CD4-positive, alpha-beta memory T cell (primary cell): ENCODE results near the gene RASIP1. TPM values are rescaled to one million over a fixed set of nuclear protein-coding genes. Genes with fewer than 3 reads are reported as not detected.

Experiments
- CTCF ChIA-PET: fragments of 350-600 bp; sonication (Branson Sonifier 250); formaldehyde crosslinking; loops from one replicate; lab custom pipeline; 2021; ENCODE audit warnings: inconsistent platforms; ENCODE audit not compliant: partially characterized antibody; lab: Charles Lee
- POLR2A ChIA-PET: fragments of 350-600 bp; sonication (Branson Sonifier 250); formaldehyde crosslinking; loops from one replicate; lab custom pipeline; 2021; ENCODE audit not compliant: partially characterized antibody; lab: Charles Lee
- DNase-seq, 5 donors: peaks; one replicate each; pipeline versions ENCODE4 v3.0.0 to v3.0.0-alpha.2; 2020 to 2022; ENCODE audit warnings: mixed read lengths in 1 of 5
- H3K27ac ChIP-seq: one replicate; pipeline ENCODE4 v1.7.0; 2013; ENCODE audit warnings: low read depth, low read length
- H3K27me3 ChIP-seq: 2 replicates; pipeline ENCODE4 v1.7.0; 2013; ENCODE audit warnings: mild to moderate bottlenecking, low read length, moderate library complexity; ENCODE audit not compliant: insufficient read depth
- H3K36me3 ChIP-seq: 2 replicates; pipeline ENCODE4 v1.7.0; 2013; ENCODE audit warnings: mild to moderate bottlenecking, low read length, moderate library complexity; ENCODE audit not compliant: insufficient read depth
- H3K4me1 ChIP-seq: 2 replicates; pipeline ENCODE4 v1.7.0; 2013; ENCODE audit warnings: mild to moderate bottlenecking, low read length, moderate library complexity; ENCODE audit not compliant: insufficient read depth
- H3K4me3 ChIP-seq, 2 donors: one replicate each; pipeline ENCODE4 v1.7.0; 2013; ENCODE audit warnings: low read length in 2 of 2, mild to moderate bottlenecking in 1 of 2
- H3K9me3 ChIP-seq, 2 donors: one replicate each; pipeline ENCODE4 v1.7.0; 2013; ENCODE audit warnings: low read length in 2 of 2, control low read depth in 1 of 2; ENCODE audit not compliant: control insufficient read depth in 1 of 2
- H3K27ac Mint-ChIP-seq, 7 donors: one replicate each; pipeline ENCODE4 v1.8.0; 2020 to 2021; ENCODE audit warnings: mixed read lengths in 7 of 7, mild to moderate bottlenecking in 6 of 7, inconsistent platforms in 3 of 7, moderate library complexity in 3 of 7
- H3K27me3 Mint-ChIP-seq, 2 donors: one replicate each; pipeline ENCODE4 v1.8.0; 2020 to 2021; ENCODE audit warnings: mixed read lengths in 2 of 2
- H3K36me3 Mint-ChIP-seq, 2 donors: one replicate each; pipeline ENCODE4 v1.8.0; 2020 to 2021; ENCODE audit warnings: mixed read lengths in 2 of 2, inconsistent platforms in 1 of 2, mild to moderate bottlenecking in 1 of 2
- H3K4me1 Mint-ChIP-seq, 4 donors: one replicate each; pipeline ENCODE4 v1.8.0; 2020 to 2021; ENCODE audit warnings: mixed read lengths in 4 of 4, mild to moderate bottlenecking in 1 of 4
- H3K4me3 Mint-ChIP-seq, 8 donors: one replicate each; pipeline ENCODE4 v1.8.0; 2020 to 2021; ENCODE audit warnings: mixed read lengths in 8 of 8, mild to moderate bottlenecking in 7 of 8, moderate library complexity in 6 of 8, inconsistent platforms in 3 of 8
- H3K9me3 Mint-ChIP-seq, 8 donors: one replicate each; pipeline ENCODE4 v1.8.0; 2020 to 2021; ENCODE audit warnings: mixed read lengths in 8 of 8, mild to moderate bottlenecking in 5 of 8, inconsistent platforms in 3 of 8, moderate library complexity in 1 of 8
- intact Hi-C: fragments of 100-400 bp; cut with micrococcal nuclease; formaldehyde crosslinking; loops from one replicate; pipeline ENCODE4 v1.15.1; 2023
- polyA plus RNA-seq, 2 donors: library from polyadenylated mRNA; unstranded; fragments of 300-500 nt; fragmentation: Illumina TruSeq; gene quantifications; one replicate each; pipeline ENCODE4 v1.2.3, GENCODE V29; 2021
- total RNA-seq, 2 experiments: library from RNA; stranded (reverse); gene quantifications; one replicate each; pipeline ENCODE4 v1.2.3, GENCODE V29; 2021

The RASIP1 gene
- total and polyA plus RNA-seq, 4 experiments from 2014 or later, result 0.10 to 0.25 (median 0.22) TPM; not detected in 1

- CTCF ChIA-PET, result interaction anchor here (2.4 kb wide), 1 partner anchor 12 kb away, joined by 12 read pairs; no protein-coding TSS in a partner anchor
- Mint-ChIP-seq H3K4me3 (peak overlapping the region; percentile 4 to 45 (median 31)), H3K9me3 (peaks cover 0 to 14% (median 11%) of the 10 kb centered on the region in 8 donors), H3K36me3 (peaks cover 6 to 17% of the 10 kb centered on the region in 2 donors), H3K4me1 (peaks cover 15 to 33% (median 21%) of the 10 kb centered on the region in 4 donors), H3K27me3 (no peaks in the 10 kb centered on the region), H3K27ac (peak overlapping the region; percentile 69 to 96 (median 94))
- Histone ChIP-seq H3K27me3 (no peaks in the 10 kb centered on the region), H3K9me3 (no peaks in the 10 kb centered on the region), H3K4me3 (peak overlapping the region in 1 of 2 donors; percentile 10), H3K27ac (no peak overlapping the region), H3K36me3 (no peaks in the 10 kb centered on the region), H3K4me1 (peaks cover 27% of the 10 kb centered on the region)
- peak; percentile 39 to 73 (median 68) for DNase-seq
- POLR2A ChIA-PET, result interaction anchor here (1.0 to 5.5 kb wide), 6 partner anchors 10 to 267 kb away, joined by 3 to 37 read pairs (median 6); partner anchors contain the start of genes DBP, GYS1 and RUVBL2
- intact Hi-C loops, result no loop called here
Observed at GRCh38 chr19:48726556-48726955, 13.9 kb downstream of the RASIP1 start.

GRCh38 chr19:48724796-48725753 lies 15.3 kb downstream of the RASIP1 start:
- Mint-ChIP-seq H3K4me3 (peak overlapping the region in 6 of 8 donors; percentile 25 to 81 (median 67)), H3K27ac (peak overlapping the region; percentile 91 to 95 (median 92)), H3K27me3 (no peaks in the 10 kb centered on the region), H3K4me1 (peaks cover 22 to 47% (median 30%) of the 10 kb centered on the region in 4 donors), H3K36me3 (peaks cover 9 to 17% of the 10 kb centered on the region in 2 donors), H3K9me3 (peaks cover 0 to 14% (median 11%) of the 10 kb centered on the region in 8 donors)
- Histone ChIP-seq H3K4me3 (no peak overlapping the region), H3K9me3 (no peaks in the 10 kb centered on the region), H3K4me1 (peaks cover 33% of the 10 kb centered on the region), H3K36me3 (no peaks in the 10 kb centered on the region), H3K27me3 (no peaks in the 10 kb centered on the region), H3K27ac (peak overlapping the region; percentile 20)
- peak; percentile 63 to 68 (median 65) for DNase-seq
- ChIA-PET CTCF (interaction anchor here (0.8 to 2.3 kb wide), 7 partner anchors 10 to 268 kb away, joined by 3 to 12 read pairs (median 5); partner anchors contain the start of genes CA11, GYS1 and RUVBL2), POLR2A (interaction anchor here (0.6 to 5.5 kb wide), 10 partner anchors 9 to 268 kb away, joined by 3 to 37 read pairs (median 4); partner anchors contain the start of genes CA11, DBP and RUVBL2)
- intact Hi-C loops, result loop anchor here (1.0 kb wide), 1 partner anchor 11 kb away; no protein-coding TSS in a partner anchor

- no peak overlapping the region for H3K4me3 ChIP-seq
- H3K36me3 ChIP-seq, result no peaks in the 10 kb centered on the region
- peaks cover 0 to 14% (median 10%) of the 10 kb centered on the region in 8 donors for H3K9me3 Mint-ChIP-seq
- H3K27ac ChIP-seq, result no peak overlapping the region
- no peak for DNase-seq
- no peaks in the 10 kb centered on the region for H3K9me3 ChIP-seq
- POLR2A ChIA-PET, result interaction anchor here (1.7 to 1.9 kb wide), 2 partner anchors 91 to 272 kb away, joined by 4 read pairs; partner anchors contain the start of gene RUVBL2
- intact Hi-C loops, result no loop called here
- CTCF ChIA-PET, result interaction anchor here (0.7 to 1.9 kb wide), 3 partner anchors 17 to 364 kb away, joined by 3 to 5 read pairs (median 4); no protein-coding TSS in a partner anchor
- H3K27me3 Mint-ChIP-seq, result no peaks in the 10 kb centered on the region
- H3K4me1 Mint-ChIP-seq, result peaks cover 21 to 46% (median 32%) of the 10 kb centered on the region in 4 donors
- peak overlapping the region in 1 of 7 donors; percentile 80 for H3K27ac Mint-ChIP-seq
- peaks cover 9 to 14% of the 10 kb centered on the region in 2 donors for H3K36me3 Mint-ChIP-seq
- H3K27me3 ChIP-seq, result no peaks in the 10 kb centered on the region
- H3K4me1 ChIP-seq, result peaks cover 33% of the 10 kb centered on the region
- H3K4me3 Mint-ChIP-seq, result peak overlapping the region in 4 of 8 donors; percentile 7 to 36 (median 18)
Observed at GRCh38 chr19:48722196-48722708, 18.2 kb downstream of the RASIP1 start.

GRCh38 chr19:48720613-48721296 lies 19.7 kb downstream of the RASIP1 start:
- ChIA-PET CTCF (interaction anchor here (0.8 to 1.9 kb wide), 4 partner anchors 9 to 272 kb away, joined by 3 to 5 read pairs (median 4); partner anchors contain the start of genes GYS1 and RUVBL2), POLR2A (interaction anchor here (0.8 to 1.9 kb wide), 14 partner anchors 9 to 1156 kb away, joined by 3 to 18 read pairs (median 4); partner anchors contain the start of genes AKT1S1, CA11, DBP and FTL)
- intact Hi-C loops, result loop anchor here (1.0 kb wide), 1 partner anchor 357 kb away; the partner anchor contains the start of gene TMEM143
- peaks cover 0 to 8% (median 6%) of the 10 kb centered on the region in 8 donors for H3K9me3 Mint-ChIP-seq
- H3K4me1 Mint-ChIP-seq, result peaks cover 15 to 34% (median 25%) of the 10 kb centered on the region in 4 donors
- peak; percentile 91 to 97 (median 92) for DNase-seq
- peak overlapping the region; percentile 94 to 100 (median 99) for H3K27ac Mint-ChIP-seq
- Histone ChIP-seq H3K4me1 (peaks cover 19% of the 10 kb centered on the region), H3K27ac (peak overlapping the region; percentile 72), H3K27me3 (no peaks in the 10 kb centered on the region), H3K9me3 (no peaks in the 10 kb centered on the region), H3K4me3 (peak overlapping the region; percentile 50 to 75), H3K36me3 (no peaks in the 10 kb centered on the region)
- H3K4me3 Mint-ChIP-seq, result peak overlapping the region; percentile 94 to 99 (median 98)
- H3K27me3 Mint-ChIP-seq, result no peaks in the 10 kb centered on the region
- peaks cover 7 to 8% of the 10 kb centered on the region in 2 donors for H3K36me3 Mint-ChIP-seq

GRCh38 chr19:48720251-48720612 lies 20.2 kb downstream of the RASIP1 start:
- Histone ChIP-seq H3K4me3 (peak overlapping the region in 1 of 2 donors; percentile 75), H3K4me1 (peaks cover 16% of the 10 kb centered on the region), H3K27me3 (no peaks in the 10 kb centered on the region), H3K9me3 (no peaks in the 10 kb centered on the region), H3K36me3 (no peaks in the 10 kb centered on the region), H3K27ac (no peak overlapping the region)
- no peak for DNase-seq
- H3K27me3 Mint-ChIP-seq, result no peaks in the 10 kb centered on the region
- peaks cover 4 to 7% of the 10 kb centered on the region in 2 donors for H3K36me3 Mint-ChIP-seq
- peaks cover 12 to 33% (median 20%) of the 10 kb centered on the region in 4 donors for H3K4me1 Mint-ChIP-seq
- POLR2A ChIA-PET, result interaction anchor here (0.8 to 1.9 kb wide), 13 partner anchors 8 to 1157 kb away, joined by 3 to 18 read pairs (median 4); partner anchors contain the start of genes AKT1S1, CA11, DBP and FTL
- peaks cover 0 to 4% (median 4%) of the 10 kb centered on the region in 8 donors for H3K9me3 Mint-ChIP-seq
- peak overlapping the region in 6 of 7 donors; percentile 94 to 100 (median 98) for H3K27ac Mint-ChIP-seq
- CTCF ChIA-PET, result interaction anchor here (1.4 to 1.9 kb wide), 3 partner anchors 75 to 273 kb away, joined by 3 to 5 read pairs (median 4); partner anchors contain the start of genes GYS1 and RUVBL2
- intact Hi-C loops, result no loop called here
- H3K4me3 Mint-ChIP-seq, result peak overlapping the region; percentile 94 to 99 (median 98)
